NCI-H446 treated with DMSO at 0.1 percent for 48 hours (cell line): Measurements from ENCODE around the gene KLF18.
"Not testable (repeated sequence)": the region's sequence is repeated elsewhere in the genome, so short reads cannot be mapped to it uniquely, and the experiment has no call there.

Experiments
- DNase-seq: peaks from one replicate; lab custom pipeline; 2025; lab: John Stamatoyannopoulos, UW

KLF18 gene

DNA sequence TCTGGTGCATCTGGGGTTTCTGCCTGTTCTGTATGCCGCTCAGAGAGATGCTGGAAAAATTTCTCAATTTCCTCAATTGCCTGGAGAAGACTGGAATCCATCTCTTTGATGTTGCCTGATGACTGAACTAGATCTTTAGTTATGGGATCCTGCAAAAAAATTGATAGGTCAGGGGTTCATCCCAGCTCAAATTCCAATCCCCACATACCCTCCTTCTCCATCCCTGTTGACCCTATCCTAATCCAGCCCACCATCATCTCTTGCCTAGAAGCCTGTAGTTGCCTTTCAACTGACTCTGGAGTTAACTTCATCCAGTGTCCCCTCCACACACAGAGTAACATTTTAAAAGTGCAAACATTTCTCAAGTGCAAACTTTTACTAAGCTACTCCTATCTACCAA lies at the start of gene KLF18:
Gene KLF18, minus strand, starts transcription at position 101 of the 400 bp plus-strand sequence. Its CDS starts 0 bp downstream, at position 101.
- DNase-seq: no peak

GRCh38 chr1:44174630-44175029 lies 33.2 kb upstream of the KLF18 start:
- DNase-seq: no peak

- no peak for DNase-seq
These were observed 28.9 kb upstream of the KLF18 start for GRCh38 chr1:44170281-44170823.

- no peak for DNase-seq
These were observed 27.2 kb upstream of the KLF18 start for GRCh38 chr1:44168520-44169098.

GRCh38 chr1:44161546-44161945 lies 20.1 kb upstream of the KLF18 start:
- no peak for DNase-seq

GRCh38 chr1:44158871-44159270 lies 17.4 kb upstream of the KLF18 start:
- no peak for DNase-seq

GRCh38 chr1:44157903-44158302 lies 16.5 kb upstream of the KLF18 start:
- no peak for DNase-seq

DNA sequence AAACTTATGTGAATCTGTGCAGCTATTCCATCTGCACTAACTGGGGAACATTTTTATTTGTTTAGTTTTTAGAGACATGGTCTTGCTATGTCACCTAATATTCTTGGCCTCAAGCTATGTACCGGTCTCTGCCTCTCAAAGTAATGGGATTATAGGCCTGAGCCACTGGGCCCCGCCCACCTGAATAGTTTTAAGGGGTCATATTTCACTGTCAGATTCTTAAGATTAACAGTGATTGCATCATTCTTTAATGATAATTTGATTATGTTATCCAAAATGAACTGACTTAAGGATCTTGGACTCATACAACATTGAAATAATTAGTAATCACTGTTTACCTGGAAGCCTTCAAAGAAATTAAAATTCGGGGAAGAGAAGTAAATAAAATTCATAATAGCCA lies 12.6 kb upstream of the KLF18 start:
- no peak for DNase-seq

DNA sequence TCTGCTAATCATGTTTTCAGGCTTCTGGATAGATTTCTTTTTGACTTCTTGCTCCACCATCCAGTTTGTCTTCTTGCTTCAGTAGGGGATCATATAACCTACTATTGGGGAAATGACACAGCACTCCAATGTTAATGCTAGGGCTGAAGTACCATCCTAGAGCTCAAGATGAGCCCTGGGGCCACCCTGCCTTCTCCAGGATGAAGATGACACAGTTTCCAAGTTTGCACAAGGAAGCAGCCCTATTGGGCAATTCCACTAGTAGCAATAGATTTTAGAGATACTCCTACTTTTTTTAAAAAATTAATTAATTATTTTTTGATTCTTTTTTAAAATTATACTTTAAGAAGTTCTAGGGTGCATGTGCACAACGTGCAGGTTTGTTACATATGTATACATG lies 11.3 kb upstream of the KLF18 start:
- no peak for DNase-seq

DNA sequence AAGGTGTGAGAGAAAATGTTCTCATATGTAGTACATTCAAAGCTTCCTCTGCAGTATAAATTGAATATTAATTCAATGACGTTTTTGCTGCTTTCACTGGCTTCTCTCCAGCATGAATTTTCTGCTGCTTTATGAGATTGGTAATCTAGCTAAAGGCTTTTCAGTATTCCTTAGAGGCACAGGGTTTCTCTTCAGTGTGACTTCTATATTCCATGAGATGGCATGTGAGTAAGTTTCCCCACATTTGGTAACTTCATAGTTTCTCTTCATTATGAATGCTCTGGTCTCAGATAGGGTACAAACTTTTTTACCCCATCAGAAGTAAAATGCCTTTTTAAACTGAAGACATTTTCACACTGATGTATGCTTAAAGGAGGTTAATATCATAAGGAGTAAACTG lies 10.4 kb upstream of the KLF18 start:
- DNase-seq: no peak

DNA sequence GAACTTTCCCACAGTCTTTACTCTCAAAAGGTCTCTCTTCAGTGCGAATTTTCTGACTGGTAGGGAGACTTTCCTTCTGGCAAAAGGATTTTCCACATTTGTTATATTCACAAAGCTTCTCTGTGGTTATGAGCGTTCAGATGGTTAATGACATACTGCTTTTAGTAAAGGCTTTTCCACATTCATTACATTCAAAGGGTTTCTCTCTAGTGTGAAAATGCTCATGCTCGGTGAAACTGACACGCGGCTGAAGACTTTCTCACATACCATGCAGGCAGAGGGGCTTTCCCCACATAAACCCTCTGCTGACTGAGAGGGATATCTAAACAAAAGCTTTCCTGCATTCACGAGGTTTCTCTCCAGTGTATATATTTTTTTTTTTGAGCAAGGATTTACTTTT lies 9.9 kb upstream of the KLF18 start:
- no peak for DNase-seq

GRCh38 chr1:44147582-44147981 lies 6.2 kb upstream of the KLF18 start:
- no peak for DNase-seq

- no peak for DNase-seq
These were observed 5.3 kb upstream of the KLF18 start for GRCh38 chr1:44146536-44147361.

DNA sequence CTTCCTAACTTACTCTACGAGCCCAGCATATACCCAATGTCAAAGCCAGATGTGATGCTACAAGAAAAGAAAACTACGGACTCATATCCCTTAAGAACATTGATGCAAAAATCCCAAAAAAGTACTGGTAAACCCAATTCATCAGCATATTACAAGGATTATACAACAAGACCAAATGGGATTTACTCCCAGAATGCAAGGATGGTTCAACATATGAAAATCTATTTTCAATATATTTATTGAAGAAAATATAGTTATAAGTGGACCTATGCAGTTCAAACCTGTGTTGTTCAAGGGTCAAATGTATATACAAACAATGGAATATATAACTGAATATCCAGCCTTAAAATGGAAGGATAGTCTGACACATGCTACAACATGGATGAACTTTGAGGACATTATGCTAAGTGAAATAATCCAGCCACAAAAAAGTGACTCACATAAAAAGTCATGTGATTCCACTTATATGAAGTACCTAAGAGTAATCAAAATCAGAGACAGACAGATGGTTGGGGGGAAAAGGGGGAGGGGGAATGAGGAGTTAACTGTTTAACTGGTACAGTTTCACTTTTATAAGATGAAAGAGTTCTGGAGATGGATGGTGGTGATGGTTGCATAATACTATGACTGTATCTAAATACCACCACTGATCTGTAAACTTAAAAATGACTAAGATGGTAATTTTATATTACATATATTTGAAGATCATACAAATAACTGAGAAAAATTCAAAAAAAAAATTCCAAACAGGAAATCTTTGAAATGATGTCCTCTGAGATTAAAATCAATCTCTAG lies 3.7 kb upstream of the KLF18 start:
- no peak for DNase-seq

- DNase-seq: not testable (repeated sequence)
These were observed 1.9 kb downstream of the KLF18 start for GRCh38 chr1:44139565-44139964.

GRCh38 chr1:44138239-44138638 lies 3.2 kb downstream of the KLF18 start:
- no peak for DNase-seq

- DNase-seq: no peak
These were observed 5.5 kb downstream of the KLF18 start for GRCh38 chr1:44135886-44136285.

GRCh38 chr1:44134071-44134920 lies 7.1 kb downstream of the KLF18 start:
- DNase-seq: no peak

GRCh38 chr1:44131411-44131810 lies 10.0 kb downstream of the KLF18 start:
- no peak for DNase-seq

- DNase-seq: no peak
These were observed 11.6 kb downstream of the KLF18 start for GRCh38 chr1:44129616-44130500.
